HG02884 (cell line): Measurements from ENCODE around the gene NPHP4.

ENCODE experiments used
- ATAC-seq: cut with Tn5 transposase; IDR thresholded peaks from one replicate; pipeline ENCODE4 v1.9.1; 2021; ENCODE audit warnings: mild to moderate bottlenecking, moderate library complexity; ENCODE audit not compliant: unreplicated experiment

NPHP4 gene

DNA sequence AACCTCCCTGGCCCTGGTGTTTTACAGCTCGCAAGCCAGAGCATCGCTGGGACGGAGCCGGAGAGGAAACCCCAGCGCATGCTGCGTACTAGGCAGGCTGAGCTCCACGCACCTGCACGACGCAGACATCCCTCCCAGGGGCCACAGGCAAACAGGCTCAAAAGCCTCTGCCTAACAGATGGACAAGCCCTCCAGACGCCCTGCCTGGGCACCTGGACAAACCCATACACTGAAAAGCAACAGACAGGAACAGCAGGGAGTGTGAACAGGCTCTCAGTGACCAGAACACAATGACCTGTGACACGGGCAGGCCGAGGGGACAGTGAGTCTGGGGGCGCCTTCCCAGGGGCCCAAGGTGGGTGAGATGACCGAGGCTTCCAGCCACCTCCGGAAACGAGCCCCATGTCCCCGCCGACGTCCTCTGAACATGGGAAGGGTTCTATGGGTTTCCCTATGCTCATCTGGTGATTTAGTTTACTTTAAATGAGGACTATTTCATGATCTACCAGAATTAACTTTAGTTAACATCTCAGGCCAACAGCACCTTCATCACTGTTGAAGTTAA lies 40.3 kb downstream of the NPHP4 start:
- no peak for ATAC-seq

DNA sequence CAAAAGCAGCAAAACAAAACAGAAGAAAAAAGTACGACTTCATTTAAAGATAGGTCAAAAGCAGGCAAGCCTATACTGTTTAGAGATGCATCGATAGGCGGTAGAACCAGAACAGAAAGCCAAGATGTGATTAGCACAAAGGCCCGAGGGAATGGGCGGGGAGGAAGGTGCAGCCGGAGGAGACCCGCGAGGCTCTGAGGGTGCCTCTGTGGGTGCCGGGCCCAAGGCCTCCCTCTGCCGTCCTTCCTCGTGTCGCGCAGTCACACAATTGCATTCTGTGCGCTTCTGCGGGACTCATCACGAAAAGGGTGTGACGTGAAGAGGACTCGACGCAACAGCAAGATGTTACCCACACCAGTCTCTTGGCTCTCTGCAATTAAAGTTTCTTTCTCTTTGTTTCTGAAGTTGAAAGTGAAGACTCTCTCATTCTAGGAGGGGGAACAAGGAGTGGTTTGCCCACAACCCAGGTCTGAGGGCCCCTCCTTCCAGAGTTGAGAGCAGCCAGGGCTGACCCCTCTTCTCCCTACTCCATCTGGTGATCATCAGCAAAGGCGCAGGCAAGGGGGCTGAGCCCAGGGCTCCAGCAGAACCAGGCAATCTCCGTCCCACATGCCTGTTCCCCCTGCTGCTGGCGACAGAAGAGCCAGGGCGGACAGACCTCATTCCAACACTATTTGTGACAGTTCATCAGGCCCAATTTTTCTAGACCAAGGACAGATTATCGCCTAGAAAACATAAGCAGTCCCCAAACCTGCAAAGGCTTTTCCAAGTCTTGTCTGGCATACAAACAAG lies 41.0 kb downstream of the NPHP4 start:
- no peak for ATAC-seq

DNA sequence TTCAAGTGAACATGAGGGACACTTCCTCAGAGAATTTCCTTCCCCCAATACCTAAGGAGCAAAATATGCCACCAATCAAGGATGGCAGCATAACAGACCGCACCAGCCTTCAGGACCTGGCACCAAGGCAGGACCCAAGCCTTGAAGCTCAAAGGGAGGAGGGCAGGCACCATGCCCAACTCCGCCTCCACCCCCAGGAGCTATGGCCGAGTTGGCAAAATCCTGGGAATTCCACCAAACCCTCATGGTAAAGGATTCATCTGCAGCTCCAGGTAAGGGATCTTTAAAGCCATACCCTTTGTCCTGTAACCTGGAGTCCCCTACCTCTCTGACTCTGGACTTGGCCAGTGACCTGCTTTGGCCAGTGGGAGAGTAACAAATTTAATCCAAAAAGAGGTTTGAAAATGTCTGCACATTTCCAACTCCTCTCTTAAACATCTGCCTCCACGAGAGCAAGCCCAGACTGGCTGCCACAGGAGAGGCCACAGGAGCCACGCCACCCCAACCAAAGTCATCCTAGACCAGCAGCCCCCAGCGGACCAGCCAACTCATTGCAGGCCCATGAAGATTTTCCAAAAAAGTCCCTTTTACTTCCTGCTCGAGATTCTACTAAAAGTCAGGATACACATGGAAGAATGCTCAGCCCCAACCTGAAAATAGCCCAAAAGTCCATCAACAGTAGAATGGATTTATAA lies 41.9 kb downstream of the NPHP4 start:
- ATAC-seq: no peak

DNA sequence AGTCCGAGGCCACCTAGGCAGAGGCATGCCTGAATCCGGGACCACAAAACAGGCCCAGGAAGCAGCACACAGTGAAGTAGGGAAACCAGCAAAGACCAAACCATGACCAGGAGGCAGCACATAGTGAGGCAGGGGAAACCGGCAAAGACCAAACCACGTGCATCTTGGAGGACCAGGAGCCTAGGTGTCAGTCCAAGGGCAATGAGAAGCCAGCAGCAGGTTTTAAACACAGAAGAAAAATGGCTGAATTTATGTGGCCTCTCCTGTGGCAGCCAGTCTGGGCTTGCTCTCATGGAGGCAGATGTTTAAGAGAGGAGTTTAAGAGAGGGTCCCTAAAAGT lies 42.5 kb downstream of the NPHP4 start:
- no peak for ATAC-seq

DNA sequence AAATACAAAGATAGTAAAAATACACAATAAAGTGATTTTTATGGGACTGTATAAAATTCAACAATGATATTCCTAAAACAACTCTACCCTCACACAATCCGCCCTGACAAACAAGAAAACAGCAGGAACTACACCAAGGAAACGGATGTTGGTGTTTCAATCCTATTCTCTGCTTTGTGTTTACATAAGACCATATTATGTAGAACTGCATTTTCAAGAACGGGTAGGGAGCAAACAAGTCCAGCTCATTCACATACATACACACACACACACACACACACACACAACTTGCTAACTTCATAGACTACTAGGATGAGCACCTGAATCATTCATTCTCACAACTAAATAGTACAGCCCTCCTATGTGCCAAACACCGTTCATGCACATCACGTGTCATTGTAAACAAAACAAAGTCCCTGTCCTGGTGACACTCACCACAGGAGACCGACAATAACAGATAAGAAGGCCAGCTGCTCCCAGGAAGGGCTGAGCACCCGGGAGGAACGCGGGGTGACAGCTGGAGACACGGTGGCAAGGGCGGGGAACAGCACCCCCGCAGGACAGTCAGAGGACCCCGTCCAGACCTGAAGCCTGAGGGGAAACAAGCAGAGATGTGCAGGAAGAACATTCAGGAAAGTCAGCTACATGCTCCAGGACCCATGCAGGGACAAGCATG lies 43.0 kb downstream of the NPHP4 start:
- ATAC-seq: no peak

DNA sequence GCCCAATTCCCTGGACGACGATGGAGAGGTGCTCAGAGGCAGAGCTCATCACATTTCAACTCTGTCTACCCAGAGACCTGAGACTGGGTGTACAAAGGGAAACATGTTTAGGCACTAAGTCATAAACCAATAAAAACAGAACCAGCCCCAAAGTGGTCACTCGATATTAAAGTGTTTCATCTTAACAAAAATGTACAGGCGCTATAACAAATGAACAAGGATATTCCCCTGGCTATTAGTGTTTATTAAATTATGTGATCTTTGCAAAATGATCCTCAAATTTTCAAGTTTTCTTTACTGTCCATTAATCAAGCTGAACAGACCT lies 43.6 kb downstream of the NPHP4 start:
- ATAC-seq: no peak

DNA sequence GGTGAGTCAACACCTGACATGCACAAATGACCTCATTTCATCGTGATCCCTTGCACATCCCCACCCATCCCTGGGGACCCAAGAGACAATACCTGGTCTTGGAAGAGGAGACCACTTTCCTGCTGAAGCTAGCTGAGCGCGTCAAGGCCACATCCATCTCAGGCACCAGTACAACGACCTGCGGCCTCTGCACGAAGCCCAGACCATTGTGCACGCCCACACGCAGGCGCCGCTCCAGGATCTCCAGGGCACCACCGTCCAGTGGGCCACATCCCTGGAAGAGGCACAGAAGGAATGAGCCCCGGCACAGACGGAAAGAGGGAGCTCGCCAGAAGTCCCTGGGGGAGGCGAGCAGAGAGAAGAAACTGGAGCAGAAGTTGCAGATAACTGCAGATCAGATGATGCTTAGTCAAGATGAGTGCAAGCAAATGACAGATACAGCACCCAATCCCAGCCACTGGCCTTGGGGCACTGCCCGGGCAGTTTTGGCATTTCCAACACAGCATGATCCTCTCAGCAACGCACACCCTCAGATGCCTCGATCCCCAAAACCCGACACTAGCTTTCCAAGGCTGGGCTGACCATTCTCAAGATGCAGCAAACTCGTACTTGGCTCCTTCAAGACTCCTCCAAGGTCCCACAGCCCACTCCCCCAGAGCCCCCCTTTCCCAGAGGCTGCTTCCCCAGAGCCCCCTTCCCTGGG lies 44.1 kb downstream of the NPHP4 start:
- no peak for ATAC-seq

DNA sequence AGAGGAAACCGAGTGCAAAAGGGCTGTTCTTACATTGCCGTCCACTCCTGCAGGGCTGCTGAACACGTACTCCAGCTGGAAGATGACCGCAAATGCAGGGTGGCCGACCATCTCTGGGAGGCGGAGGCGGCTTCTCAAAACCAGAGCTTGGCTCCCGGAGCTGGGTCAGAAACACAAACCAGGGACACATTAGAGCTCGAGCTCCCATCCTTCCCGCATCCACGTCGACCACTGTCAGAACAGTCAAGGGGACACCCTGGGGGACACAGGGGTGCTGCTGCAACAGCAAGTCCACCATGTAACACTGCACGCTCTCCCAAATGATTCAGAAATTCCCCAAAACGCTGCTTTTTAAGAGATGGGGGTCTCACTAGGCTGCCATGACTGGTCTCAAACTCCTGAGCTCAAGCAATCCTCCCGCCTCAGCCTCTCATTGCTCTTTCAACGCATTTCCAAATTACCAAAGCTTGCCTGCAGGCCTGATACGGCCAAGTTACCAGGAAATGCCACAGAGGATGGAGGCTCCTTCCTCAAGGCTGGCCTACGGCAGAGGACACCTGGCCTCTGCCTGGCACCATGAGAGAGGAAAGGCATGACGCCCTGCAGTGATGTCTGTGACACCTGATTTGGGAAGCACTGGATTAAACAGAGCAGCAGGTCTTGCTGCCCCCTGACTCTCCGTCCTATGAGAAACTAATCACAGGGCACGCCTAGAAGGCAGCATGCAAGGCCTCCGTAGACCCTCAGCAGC lies 45.0 kb downstream of the NPHP4 start:
- no peak for ATAC-seq

DNA sequence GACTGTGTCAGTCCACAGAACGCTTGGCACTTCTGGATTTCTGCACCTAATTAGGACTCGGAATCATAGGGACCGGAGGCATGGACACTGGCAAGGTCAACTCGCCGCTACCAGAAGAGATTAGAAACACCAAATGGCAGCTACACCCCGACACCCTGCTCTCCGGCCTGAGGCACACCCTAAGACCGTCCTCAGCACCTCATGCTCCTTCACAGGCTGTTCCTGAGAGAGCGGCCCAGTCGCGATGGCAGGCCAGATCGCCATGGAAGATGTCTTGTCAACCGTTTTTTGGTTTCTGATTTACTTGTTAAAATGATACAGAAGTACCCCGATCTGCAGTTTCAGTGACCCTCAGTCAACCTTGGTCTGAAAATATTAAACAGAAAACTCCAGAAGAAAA lies 46.8 kb downstream of the NPHP4 start:
- no peak for ATAC-seq

DNA sequence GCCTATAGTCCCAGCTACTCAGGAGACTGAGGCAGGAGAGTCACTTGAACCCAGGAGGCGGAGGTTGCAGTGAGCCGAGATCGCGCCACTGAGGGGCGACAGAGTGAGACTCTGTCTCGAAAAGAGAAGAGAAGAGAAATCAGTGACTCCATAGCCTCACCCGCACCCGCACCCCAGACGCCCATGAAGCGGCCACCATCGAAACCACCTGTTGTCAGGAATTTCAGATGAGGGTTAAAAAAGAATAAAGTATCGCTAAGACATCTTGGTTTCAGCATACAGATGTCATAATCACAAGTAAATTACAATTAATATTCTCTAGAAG lies 47.4 kb downstream of the NPHP4 start:
- ATAC-seq: no peak

DNA sequence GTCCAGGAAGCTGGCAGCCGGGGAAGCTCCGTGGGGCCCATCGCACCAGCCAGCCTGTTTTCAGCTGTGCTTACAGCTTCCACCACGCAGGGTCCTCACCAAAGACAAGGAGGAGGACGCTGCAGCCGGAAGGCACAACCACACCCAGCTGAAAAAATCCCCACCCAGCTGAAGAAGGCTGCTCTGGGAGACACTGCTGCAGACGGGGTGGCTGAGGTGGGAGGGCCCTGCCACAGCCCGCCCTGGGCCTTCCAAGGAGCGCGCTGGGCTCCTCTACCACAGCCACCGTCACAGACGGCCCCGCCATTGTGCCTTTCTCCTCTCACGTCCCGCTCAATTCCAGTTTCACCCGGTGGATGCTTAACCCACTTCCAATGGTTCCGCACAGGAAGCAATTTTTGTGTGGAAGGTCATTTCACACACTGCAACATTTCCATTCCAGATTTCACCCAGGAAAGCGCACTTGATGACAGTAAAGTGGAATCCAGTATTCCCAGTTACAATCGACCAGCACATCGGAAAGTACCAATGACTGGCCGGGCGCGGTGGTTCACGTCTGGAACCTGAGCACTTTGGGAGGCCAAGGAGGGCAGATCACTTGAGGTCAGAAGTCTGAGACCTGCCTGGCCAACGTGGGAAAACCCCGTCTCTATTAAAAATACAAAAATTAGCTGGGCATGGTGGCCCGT lies 47.9 kb downstream of the NPHP4 start:
- no peak for ATAC-seq

DNA sequence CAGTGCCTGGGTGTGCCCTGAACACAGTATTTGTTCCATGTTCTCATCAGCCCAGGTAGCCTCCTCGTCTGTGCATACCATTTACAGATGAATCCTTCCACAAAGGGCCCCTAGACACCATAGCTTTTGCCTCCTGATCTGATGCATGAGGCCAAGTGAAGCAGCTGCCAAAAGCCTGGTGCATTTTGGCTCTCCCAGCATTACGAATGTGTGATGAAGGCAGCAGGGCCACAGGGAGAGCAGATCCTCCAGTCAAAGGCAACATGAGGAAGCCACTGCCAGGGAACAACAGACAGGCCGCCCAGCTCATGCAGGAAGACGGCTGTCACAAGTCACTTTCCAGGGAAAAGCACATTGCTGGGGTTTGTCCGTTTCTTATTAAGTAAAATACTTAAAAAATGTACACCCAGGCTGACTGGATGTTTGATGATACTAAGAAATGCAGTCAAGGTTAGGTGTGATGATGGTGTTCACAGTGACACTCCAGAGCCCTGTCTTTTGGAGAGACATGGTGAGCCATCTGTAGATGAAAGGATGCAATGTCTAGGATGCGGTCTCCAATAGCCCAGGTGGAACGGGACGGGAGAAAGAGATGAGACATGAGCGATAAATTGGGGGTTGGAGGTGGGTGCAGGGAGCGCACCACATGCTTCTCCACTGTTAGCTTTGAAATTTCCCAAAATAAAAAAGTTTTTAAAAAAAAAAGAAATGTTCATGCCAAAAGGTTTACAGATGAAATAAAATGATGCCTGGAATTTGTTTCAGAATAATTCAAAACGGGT lies 48.7 kb downstream of the NPHP4 start:
- ATAC-seq: no peak

DNA sequence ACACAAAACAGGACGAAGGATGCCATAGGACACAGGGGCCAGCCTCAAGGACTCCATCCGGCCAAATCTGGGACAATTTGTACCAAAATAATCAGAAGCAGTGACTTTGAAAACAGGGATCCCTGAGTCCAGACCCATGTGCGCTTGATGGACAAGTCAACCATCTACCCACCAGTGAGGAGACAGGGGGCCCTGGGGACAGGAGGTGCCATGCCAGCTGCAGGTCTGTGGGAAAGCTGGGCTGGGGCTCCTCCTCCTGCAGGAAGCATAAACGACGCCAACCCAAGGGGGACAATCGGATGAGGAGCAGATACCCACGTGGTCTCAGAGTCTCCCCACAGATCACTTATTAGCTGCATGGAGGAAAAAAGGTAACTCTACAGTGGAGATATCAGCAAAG lies 50.6 kb downstream of the NPHP4 start:
- ATAC-seq: no peak

DNA sequence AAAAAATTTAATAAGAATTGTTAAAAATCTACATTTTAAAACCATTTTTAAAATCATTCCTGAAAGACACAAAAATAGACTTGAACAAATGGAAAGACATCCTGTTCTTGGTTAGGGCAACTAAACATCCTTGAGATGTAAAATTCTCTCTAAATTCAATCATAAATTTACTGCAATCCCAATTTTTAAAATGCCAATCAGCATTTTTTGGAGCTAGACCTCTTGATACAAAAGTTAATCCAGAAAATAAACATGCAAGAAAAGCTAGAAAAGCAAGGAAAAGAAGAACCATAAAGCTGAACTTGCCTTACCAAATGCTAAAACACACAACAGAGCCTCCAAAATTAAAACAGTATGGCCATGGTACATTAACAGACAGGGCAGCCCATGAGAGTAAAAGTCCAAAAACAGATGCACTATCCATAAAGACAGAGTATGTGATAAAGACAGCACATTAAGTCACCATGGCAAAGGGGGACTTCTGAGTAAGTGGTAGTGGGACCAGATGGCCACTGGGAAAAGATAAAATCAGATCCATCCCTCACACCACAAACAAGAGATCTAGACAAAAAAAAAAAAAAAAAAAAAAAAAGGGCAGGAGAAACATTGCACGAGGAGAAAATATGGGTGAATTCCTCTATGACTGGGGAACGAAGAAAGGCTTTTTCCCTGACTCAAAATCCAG lies 51.4 kb downstream of the NPHP4 start:
- ATAC-seq: no peak

DNA sequence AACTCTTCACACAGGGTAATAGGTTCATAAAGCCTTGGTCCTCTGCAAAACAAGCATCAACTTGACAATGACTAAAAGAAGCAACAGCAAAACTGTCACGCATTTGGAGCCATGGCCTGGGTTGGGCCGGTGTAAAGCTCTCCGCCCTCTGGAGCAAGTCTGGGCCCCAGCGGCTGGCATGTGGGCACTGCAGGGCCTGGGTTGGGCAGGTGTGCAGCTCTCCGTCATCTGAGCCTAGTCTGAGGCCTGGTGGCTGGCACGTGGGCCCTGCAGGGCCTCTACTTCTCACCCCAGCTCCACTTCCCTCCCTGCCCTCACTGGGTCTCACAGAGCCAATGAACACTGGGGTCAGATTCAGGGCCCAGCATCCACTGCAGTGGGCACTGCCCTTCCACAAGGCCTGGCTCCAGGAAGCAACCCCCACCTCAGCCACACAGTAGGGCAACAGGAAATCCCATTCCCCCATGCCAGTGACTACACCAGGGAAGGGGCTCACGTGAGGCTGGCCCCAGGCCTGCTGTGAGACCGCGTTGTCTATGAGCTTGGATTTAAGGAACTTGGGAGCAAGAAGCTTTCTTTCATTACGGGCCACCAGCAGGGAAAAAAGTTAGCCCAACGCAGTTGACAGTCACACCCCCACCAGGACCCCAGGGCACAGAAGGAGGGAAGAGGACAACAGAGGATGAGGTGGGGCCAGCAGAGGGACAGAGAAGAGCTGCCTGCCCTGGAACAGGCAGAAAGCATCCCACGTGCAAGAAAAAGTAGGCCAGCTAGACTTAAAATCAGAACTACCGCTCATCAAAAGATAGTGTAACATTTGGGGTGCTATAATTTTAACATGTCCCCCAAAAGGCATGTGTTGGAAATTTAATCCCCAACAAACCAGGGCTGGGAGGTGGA lies 52.7 kb downstream of the NPHP4 start:
- no peak for ATAC-seq

DNA sequence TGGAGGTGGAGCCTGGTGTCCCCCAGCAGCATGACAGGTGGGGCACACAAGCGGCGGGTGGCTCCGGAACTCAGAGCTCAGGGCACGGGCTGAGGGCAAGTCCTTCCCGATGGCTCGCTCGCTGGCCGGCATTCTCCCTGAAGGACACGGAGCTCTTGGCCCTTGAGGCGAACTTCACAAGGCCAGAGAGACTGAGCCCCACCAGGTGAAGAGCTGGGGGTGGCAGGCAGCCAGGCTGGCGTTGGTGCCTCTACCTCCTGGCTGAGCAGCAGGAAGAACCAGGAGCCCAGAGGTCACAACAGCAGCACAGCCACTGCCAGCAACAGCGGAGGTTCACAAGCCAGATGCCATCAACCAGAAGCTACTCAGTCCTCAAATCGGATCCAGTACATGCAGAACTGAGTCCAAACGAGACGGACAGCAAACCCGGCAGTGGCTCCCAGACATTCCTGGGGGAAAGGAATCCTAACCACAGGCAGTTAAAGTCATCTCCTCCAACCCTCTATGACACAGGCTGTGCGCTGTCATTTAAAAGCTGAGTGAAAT lies 54.1 kb downstream of the NPHP4 start:
- no peak for ATAC-seq

DNA sequence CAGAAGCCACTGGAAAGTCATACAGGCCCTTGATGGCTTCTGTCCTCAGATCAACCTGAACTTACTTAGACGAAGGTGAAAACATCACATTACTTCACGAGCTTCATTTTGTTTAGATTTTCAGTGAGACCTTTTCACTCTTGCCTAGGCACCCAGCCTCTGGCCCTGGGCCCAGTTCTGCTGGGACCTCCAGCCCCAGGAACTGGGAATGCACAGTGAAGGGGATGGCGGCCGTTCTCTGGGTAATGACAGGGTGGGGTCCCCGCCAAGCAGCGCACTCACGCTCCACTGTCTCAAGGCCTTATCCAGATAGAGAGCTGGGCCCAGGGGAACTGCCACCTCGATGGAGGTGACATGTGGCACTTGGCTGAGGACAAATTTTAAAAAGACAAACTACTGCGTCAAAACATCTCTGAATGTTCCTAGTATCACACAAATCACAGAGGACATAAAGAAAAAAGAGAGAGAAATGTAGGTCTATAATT lies 54.8 kb downstream of the NPHP4 start:
- ATAC-seq: no peak
